Subcutaneous adipose tissue (tissue), 4 donors: ENCODE data around the gene PCMTD2. TPM values are rescaled to one million over a fixed set of nuclear protein-coding genes. Genes with fewer than 3 reads are reported as not detected.

ENCODE experiments used
- CTCF ChIP-seq: fragments of 450-650 bp; IDR thresholded peaks from one replicate; pipeline ENCODE4 v1.5.1; 2016; ENCODE audit warnings: low read depth, mild to moderate bottlenecking, control low read depth, antibody characterized with exemption, moderate library complexity
- small RNA-seq: library from RNA; depleted of rRNA; stranded (forward); fragments of <200 nt; gene quantifications from one replicate; pipeline ENCODE3, GENCODE V24; 2016
- total RNA-seq, 4 donors: library from RNA; depleted of rRNA; stranded (reverse); fragments of >200 nt; gene quantifications; one replicate each; pipeline ENCODE4 v1.1.0, GENCODE V29; 2016

Gene PCMTD2
- total RNA-seq, 4 donors from 2014 or later = 39.1 to 76.2 (median 58.3) TPM

- TF ChIP-seq CTCF = no peak
These were observed 22.8 kb downstream of the PCMTD2 start for GRCh38 chr20:64278317-64278681.

GRCh38 chr20:64279826-64280459 is 24.4 kb downstream of the PCMTD2 start:
- TF ChIP-seq CTCF = no peak

- no peak for TF ChIP-seq CTCF
These were observed 24.9 kb downstream of the PCMTD2 start for GRCh38 chr20:64280460-64280843.

- TF ChIP-seq CTCF = no peak
These were observed 28.1 kb downstream of the PCMTD2 start for GRCh38 chr20:64283646-64284045.

Small RNAs within 50 kb of the gene (small RNA-seq; reads per million reads assigned to genes)
- not detected for gene AL137028.2

Other genes starting within 250 kb of the PCMTD2 start
- gene C20orf204, start 219.6 kb upstream of the PCMTD2 start, total RNA-seq = 1 to 10 TPM in 2 of 4 donors, under 1 TPM in 2; 0.17 to 4.0 (median 1.1) TPM
- gene SOX18, start 206.1 kb upstream of the PCMTD2 start, total RNA-seq = 10 to 100 TPM in 1 of 4 donors, 1 to 10 TPM in 3; 1.2 to 46.3 (median 7.1) TPM
- 10 to 100 TPM; 30.8 to 36.9 (median 33.2) TPM for gene TCEA2, start 192.6 kb upstream of the PCMTD2 start, total RNA-seq
- 10 to 100 TPM; 15.6 to 44.5 (median 20.4) TPM for gene RGS19, start 176.2 kb upstream of the PCMTD2 start, total RNA-seq
- gene OPRL1, start 175.7 kb upstream of the PCMTD2 start, total RNA-seq = 1 to 10 TPM in 3 of 4 donors, under 1 TPM in 1; 0.65 to 2.7 (median 1.7) TPM
- not detected for gene LKAAEAR1, start 171.3 kb upstream of the PCMTD2 start, total RNA-seq
- not detected for gene NPBWR2, start 148.2 kb upstream of the PCMTD2 start, total RNA-seq
- not detected for gene MYT1, start 91.3 kb upstream of the PCMTD2 start, total RNA-seq